ENCODE data around the gene PELI2.

DNA sequence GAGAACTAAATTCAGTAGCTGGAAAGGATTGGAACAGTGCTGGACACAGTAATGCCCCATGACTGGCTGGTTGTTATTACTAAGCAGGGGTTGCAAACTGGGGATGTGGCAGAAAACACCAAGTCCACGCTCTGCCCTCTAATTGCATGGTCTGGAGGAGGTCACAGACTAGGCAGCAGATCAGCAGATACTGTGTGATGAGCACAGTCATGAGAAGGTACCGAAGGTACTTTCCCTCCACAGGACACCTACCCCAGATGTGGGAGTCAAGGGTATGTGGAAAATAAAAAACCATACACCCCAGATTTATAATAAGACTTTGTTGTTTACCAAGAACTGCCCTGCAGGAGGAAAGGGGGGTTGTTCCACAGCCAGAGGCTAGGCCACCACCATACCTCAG lies 175.3 kb downstream of the PELI2 start:
- TF ChIP-seq EP300 (IDR thresholded peaks at IDR 0.05) (no peak), CTCF (IDR thresholded peaks at IDR 0.05) (no peak)

Measured in ovary (tissue), 3 donors.